PC-3 (cell line): ENCODE data around the gene SAMSN1.

Experiments
- CTCF ChIP-seq: fragments of 300-600 bp; sonication (generic); conservative IDR thresholded peaks from 2 replicates; pipeline ENCODE4 v1.5.1; 2017; ENCODE audit warnings: antibody characterized with exemption, low read depth, mild to moderate bottlenecking, low read length
- EZH2 ChIP-seq: fragments of 300-600 bp; sonication (generic); IDR thresholded peaks from one replicate; pipeline ENCODE4 v1.6.1; 2017; ENCODE audit warnings: antibody characterized with exemption, mild to moderate bottlenecking, low read length; ENCODE audit not compliant: unreplicated experiment
- EZH2phosphoT487 ChIP-seq: fragments of 300-600 bp; sonication (generic); IDR thresholded peaks from 2 replicates; pipeline ENCODE4 v1.6.1; 2018; ENCODE audit warnings: mild to moderate bottlenecking, antibody characterized with exemption, low read length, borderline replicate concordance

- TF ChIP-seq CTCF, result no peak
- TF ChIP-seq EZH2phosphoT487, result no peak
- no peak for TF ChIP-seq EZH2
Observed at GRCh38 chr21:14527696-14528652, 18.1 kb downstream of the SAMSN1 start.
